ENCODE measurements around the gene PGM2L1.

PGM2L1 gene

GRCh38 chr11:74319139-74319816, 79.0 kb downstream of the PGM2L1 start:
- no peak for TF ChIP-seq CTCF (conservative IDR thresholded peaks at IDR 0.05; ENCODE audit: low read depth, low read length)
- H3K4me3 ChIP-seq (ENCODE audit: low read depth, low read length), result no peak overlapping the region
- DNase-seq (ENCODE audit: low read depth), result peak; percentile 92

DNA sequence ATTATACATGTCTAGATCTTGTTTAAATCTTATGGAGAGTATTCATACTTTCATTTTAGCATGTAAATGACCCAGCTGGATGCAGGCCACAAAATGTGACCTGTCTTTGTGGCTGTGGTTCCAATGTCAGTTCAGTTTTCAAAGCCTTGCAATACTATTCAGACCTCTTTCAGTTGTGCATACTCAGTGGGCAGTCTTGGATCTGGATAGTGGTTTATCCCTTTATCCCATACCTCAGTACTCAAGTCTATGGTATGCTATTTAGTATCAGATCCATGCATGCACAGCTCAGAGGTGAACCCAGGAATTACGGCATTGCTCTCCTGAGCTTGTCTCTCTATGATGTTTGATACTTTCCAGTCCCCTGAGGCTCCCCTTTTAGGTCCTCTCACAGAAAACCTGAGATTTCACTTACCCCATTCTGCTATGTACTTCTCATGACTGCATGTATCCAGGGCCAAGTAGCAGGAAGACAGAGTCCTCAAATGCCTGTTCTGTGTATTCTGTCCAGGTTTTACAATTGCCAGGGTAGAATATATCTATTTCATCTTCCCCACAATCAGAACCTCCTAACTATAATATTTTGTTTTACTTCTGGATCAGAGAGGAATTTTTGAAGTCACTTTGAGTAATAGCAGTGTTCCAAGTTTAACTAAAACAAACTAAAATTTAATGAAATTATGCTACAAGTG, 79.8 kb downstream of the PGM2L1 start:
- peak; percentile 69 for DNase-seq (ENCODE audit: low read depth)
- H3K4me3 ChIP-seq (ENCODE audit: low read depth, low read length), result no peak overlapping the region
- peak; percentile 29 for TF ChIP-seq CTCF (conservative IDR thresholded peaks at IDR 0.05; ENCODE audit: low read depth, low read length)

- TF ChIP-seq CTCF (conservative IDR thresholded peaks at IDR 0.05; ENCODE audit: low read depth, low read length), result no peak
- peak; percentile 51 for DNase-seq (ENCODE audit: low read depth)
- H3K4me3 ChIP-seq (ENCODE audit: low read depth, low read length), result no peak overlapping the region
These were observed 81.3 kb downstream of the PGM2L1 start for GRCh38 chr11:74316772-74317505.

GRCh38 chr11:74312326-74312725, 85.9 kb downstream of the PGM2L1 start:
- DNase-seq (ENCODE audit: low read depth), result no peak
- TF ChIP-seq CTCF (conservative IDR thresholded peaks at IDR 0.05; ENCODE audit: low read depth, low read length), result no peak
- no peak overlapping the region for H3K4me3 ChIP-seq (ENCODE audit: low read depth, low read length)

DNA sequence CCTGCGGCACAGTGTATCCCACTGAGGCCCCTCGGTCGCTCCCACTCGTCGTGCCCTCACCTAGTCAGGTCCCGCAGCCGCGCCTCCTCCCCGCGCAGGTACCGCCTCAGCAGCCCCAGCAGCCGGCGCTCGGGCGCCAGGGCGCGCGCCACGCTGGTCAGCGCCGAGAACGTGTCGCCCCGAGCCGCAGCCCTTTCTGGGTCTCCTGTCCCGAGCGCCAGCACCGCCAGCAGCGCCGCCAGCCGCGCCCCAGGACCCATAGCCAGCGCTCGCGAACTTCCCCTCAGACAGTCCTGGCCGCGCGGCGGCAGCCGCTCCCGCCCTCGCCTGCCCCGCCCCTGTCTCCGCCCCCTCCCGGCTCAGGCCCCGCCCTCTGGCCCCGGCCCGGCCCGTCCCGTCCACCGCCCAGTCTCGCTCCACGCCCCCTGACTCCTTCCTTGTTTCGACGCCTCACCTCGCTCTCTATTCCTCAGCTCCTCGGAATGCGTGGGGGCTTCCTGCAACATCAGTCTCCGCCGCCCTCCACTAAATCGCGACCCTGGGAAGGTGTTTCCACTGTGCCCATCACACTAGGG, 86.8 kb downstream of the PGM2L1 start, which contains the start of gene P4HA3:
Gene P4HA3, minus strand, starts transcription at position 289 of the 575 bp plus-strand sequence. Its CDS starts 29 bp downstream, at position 260.
- TF ChIP-seq CTCF (conservative IDR thresholded peaks at IDR 0.05; ENCODE audit: low read depth, low read length), result no peak
- peak within 1 kb of the TSS; percentile 67 for H3K4me3 ChIP-seq (ENCODE audit: low read depth, low read length)
- DNase-seq (ENCODE audit: low read depth), result peak; percentile 55

GRCh38 chr11:74310857-74311256, 87.4 kb downstream of the PGM2L1 start:
- no peak for DNase-seq (ENCODE audit: low read depth)
- peak overlapping the region; percentile 67 for H3K4me3 ChIP-seq (ENCODE audit: low read depth, low read length)
- TF ChIP-seq CTCF (conservative IDR thresholded peaks at IDR 0.05; ENCODE audit: low read depth, low read length), result no peak
